ENCODE measurements around the gene ARHGEF3.

The ARHGEF3 gene

GRCh38 chr3:56801662-56802377 is at the start of gene ARHGEF3:
ARHGEF3 (minus strand) TSS chr3:56801949; CDS start chr3:56801798, 151 bp downstream.
- peak; percentile 46 for DNase-seq

GRCh38 chr3:56849698-56850097 is 47.9 kb upstream of the ARHGEF3 start:
- no peak for DNase-seq

- DNase-seq = no peak
Measured at GRCh38 chr3:56845505-56845904, 43.8 kb upstream of the ARHGEF3 start.

GRCh38 chr3:56844536-56844935 is 42.8 kb upstream of the ARHGEF3 start:
- no peak for DNase-seq

GRCh38 chr3:56839784-56840715 is 38.3 kb upstream of the ARHGEF3 start:
- no peak for DNase-seq

GRCh38 chr3:56838448-56838847 is 36.7 kb upstream of the ARHGEF3 start:
- DNase-seq = no peak

GRCh38 chr3:56837196-56837955 is 35.6 kb upstream of the ARHGEF3 start:
- no peak for DNase-seq

- DNase-seq = no peak
Measured at GRCh38 chr3:56836276-56837163, 34.8 kb upstream of the ARHGEF3 start.

- DNase-seq = no peak
Measured at GRCh38 chr3:56835650-56836227, 34.0 kb upstream of the ARHGEF3 start.

GRCh38 chr3:56833536-56833935 is 31.8 kb upstream of the ARHGEF3 start:
- DNase-seq = no peak

GRCh38 chr3:56833022-56833421 is 31.3 kb upstream of the ARHGEF3 start:
- no peak for DNase-seq

GRCh38 chr3:56831572-56831971 is 29.8 kb upstream of the ARHGEF3 start:
- DNase-seq = no peak

- DNase-seq = no peak
Measured at GRCh38 chr3:56830884-56831283, 29.1 kb upstream of the ARHGEF3 start.

GRCh38 chr3:56829533-56829932 is 27.8 kb upstream of the ARHGEF3 start:
- no peak for DNase-seq

- no peak for DNase-seq
Measured at GRCh38 chr3:56826831-56827722, 25.3 kb upstream of the ARHGEF3 start.

GRCh38 chr3:56825567-56826438 is 24.1 kb upstream of the ARHGEF3 start:
- DNase-seq = no peak

- no peak for DNase-seq
Measured at GRCh38 chr3:56823984-56824703, 22.4 kb upstream of the ARHGEF3 start.

GRCh38 chr3:56823421-56823926 is 21.7 kb upstream of the ARHGEF3 start:
- DNase-seq = no peak

GRCh38 chr3:56822501-56822900 is 20.8 kb upstream of the ARHGEF3 start:
- DNase-seq = no peak
